ENCODE results near the gene FILIP1L.

GRCh38 chr3:100088735-100089368, 25.4 kb downstream of the FILIP1L start:
- TF ChIP-seq POLR2AphosphoS5 (IDR thresholded peaks at IDR 0.05) = no peak
- no peak for TF ChIP-seq CTCF (IDR thresholded peaks at IDR 0.05)
